Measurements from ENCODE around the gene GFPT1.
"Not testable (repeated sequence)": the region's sequence is repeated elsewhere in the genome, so short reads cannot be mapped to it uniquely, and the experiment has no call there.

Gene GFPT1

DNA sequence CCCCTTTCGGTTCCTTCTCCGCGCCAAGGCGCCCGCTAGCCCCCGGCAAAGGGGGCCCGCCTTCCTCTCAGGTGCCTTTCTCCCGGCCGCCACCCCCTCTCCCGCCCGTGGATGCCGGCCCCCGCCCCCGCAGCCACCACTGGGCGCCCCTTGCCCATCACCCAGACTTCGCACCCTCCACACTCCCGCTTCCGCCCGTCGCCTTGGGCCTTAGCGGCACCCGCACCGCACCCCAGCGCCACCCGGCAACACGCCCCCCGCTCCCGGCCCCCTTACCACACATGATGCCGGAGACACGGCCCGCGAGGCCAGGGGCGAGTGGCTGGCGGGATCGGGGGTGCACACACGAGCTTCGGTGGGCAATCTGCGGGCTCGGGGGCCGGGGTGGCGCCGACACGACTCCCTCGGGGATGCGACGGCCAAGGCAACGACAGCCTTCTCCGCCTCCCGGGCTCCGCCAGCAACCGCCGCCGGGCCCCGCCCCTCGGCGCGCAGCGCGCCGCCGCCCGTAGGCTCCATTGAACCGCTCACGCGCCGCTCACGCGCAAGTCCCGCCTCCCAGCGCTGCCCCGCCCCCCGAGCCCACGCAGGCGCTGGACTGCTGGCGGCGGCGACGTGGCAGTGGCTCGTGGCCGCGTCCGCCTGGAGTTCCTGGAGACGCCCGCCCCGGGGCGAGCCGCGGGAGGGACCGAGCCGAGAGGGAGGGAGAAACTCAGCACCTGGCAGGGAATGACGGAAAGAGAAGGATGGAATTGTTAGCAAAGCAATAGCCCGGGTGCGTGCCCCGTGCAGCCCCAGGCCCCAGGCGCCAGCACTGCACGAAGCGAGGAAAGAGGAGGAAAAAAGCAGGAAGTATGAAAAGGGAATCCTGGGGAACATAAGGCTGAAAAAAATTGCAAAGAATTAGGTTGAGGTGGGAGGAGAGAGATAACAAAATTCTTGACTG, at the start of gene GFPT1:
GFPT1 (minus strand) TSS at position 439 of the 946 bp plus-strand sequence; CDS start at position 283, 156 bp downstream.
- peak; percentile 81 to 93 (median 92) for DNase-seq

DNA sequence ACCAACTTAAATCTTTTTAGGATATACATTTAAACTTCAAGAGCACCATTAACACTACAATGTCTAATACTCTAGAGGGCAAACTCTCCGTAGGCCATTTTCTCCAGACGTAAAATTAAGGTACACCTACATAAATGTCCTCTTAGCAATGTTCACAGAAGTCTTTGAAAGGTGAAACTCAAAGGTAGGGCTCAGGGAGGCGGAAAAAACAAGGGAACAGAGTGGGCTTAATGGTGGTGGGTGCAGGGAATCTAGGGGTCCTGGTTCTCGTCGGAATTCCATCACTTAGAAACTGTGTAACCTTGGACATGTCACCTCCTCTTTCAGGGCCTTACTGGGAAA, 49.5 kb upstream of the GFPT1 start:
- DNase-seq: no peak

DNA sequence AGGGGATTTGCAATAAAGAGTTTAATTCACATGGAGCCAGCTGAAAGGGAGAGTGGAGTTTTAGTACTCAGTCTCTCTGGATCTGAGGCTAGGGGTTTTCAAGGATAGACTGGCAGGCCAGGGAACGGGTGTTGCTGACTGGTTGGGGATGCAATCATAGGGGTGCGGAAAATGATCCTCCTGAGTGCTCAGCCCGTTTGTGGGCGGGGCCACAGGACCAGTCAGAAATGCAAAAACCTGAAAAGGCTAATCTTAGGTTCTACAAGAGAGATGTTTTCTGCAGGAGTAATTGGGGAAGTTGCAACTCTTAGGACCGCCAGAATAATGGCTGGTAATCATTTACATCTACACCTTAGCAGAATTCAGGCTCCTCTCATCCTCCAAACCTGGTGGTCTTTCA, 47.7 kb upstream of the GFPT1 start:
- no peak for DNase-seq

DNA sequence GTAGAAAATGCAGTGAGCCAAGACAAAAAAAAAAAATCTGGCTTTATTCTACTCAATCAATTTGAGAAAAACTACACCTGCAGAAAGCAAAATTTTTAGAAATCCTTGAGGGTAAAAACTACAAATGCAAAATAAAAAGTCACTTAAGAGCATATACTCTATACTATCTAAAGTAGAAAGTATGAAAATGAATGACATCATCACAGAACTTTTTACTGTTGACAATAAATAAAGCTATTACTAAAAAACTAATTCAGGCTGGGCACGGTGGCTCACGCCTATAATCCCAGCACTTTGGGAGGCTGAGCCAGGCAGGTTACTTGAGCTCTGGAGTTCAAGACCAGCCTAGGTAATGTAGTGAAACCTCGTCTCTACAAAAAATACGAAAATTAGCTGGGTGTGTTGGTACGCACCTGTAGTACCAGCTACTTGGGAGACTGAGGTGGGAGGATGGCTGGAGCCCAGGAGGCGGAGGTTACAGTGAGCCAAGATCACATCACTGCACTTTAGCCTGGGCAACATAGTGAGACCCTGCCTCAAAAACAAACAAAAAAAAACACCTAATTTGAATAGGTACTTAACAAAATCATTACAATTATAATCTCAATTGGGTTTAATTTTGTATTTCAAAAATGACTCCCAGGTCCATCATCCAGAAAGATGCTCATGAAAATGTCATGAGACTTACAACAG, 42.6 kb upstream of the GFPT1 start:
- DNase-seq: no peak

DNA sequence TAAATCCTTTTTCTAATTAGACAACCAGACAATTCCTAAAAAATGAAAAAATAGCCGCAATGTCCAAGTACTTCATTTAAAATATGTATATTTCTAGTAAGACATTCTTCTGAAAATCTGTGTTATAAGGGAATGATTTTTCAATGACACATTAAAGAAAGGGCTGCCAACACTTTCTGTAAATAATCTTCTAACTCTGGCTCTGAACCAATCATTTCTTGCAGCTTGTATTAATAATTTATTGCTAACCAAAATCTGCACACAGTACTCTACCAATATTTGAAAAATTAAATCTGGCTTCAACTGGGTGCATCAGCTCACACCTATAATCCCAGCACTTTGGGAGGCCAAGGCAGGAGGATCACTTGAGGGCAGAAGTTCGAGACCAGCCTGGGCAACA, 42.0 kb upstream of the GFPT1 start:
- no peak for DNase-seq

DNA sequence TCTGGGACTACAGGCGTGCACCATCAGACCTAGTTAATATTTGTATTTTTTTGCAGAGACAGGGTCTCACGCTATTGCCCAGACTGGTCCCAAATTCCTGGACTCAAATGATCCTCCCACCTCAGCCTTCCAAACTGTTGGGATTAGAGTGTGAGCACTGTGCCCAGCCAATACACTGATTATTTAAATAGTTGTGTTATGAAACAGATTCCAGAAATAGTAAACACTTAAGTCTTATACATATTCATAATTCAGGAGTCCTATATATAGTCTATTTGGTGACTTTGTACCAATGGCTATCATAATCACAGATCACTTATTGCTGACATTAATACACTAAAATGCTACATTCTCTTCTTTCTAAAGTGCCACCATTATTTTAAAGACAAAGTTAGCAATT, 37.4 kb upstream of the GFPT1 start:
- no peak for DNase-seq

DNA sequence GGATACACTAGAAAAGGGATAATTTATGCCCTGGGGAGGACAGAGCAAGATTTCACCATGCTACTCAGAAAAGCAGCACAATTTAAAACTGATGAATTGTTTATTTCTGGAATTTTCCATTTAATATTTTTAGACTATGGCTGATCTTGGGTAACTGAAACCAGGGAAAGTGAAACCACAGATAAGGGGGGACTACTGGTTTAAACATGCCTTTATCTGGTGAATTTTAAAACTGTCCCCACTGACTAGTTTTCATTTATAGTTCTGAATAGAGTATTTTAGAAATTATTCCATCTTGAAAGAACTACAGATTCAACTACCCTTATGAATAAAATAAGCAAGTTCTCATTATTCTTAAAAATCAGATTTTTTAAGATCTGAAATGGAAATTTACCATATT, 35.2 kb upstream of the GFPT1 start:
- no peak for DNase-seq

DNA sequence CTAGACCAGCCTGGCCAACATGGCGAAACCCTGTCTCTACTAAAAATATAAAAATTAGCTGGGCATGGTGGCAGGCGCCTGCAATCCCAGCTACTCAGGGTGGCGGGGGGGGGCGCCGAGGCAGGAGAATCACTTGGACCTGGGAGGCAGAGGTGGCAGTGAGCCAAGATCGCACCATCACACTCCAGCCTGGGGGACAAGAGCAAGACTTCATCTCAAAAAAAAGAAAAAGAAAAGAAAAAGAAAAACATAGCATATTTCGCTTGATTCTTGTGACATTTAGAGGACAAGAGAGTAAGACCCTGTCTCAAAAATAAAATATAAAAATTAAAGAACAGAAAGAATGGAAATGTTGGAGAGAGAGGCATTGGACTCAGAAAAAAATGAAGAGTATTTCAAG, 32.1 kb upstream of the GFPT1 start:
- DNase-seq: not testable (repeated sequence)

DNA sequence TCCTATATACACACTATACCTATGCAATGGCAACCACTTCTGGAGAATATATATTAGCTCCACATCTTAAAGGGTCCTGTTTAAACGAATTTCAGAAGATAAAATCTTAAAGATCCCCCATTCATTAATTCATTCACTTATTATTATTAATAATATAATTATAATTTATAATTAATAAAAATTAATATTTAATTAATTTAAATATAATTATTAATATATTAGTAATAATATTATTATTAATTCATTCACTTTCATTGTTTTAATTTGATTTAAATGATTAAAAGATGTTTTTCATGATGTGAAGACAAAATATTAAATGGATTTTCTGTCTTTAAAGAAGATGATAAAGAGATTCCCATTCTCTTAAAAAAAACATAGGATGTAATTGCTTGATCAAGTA, 29.1 kb upstream of the GFPT1 start:
- no peak for DNase-seq

DNA sequence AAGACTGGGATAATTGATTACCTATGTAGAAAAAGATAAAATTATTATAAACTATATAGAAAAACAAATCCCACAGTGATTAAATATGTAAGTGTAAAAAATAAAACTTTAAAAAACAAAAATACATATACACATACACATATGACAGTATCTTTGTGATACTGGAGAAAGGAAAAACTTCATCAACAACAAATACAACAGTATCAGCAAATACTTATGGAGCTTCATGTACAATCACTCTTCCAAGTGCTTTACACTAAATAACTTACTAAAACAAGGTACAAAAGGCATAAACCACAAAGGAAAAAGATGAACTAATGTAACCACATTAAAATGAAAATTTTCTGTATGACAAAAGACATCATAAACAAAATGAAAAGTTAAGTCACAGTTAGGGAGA, 24.1 kb upstream of the GFPT1 start:
- no peak for DNase-seq

DNA sequence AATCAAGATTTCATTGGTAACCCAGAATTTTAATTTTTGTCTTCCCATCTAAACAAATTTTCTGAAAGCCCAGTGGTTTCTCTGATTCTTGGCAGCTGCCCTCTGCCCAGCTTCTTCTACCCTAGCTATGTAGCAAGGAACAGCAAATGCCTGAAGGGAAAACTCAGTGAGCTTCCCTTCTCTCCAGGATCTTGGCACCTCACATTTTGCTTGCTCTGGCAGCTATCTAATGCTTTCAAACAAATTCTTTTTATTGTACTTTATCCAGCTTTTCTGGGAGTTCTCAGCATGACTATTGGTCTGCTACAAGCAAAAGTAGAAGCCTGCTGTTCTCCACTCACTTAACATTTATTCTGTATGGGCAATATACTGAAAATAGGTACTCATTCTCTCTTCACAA, 18.3 kb upstream of the GFPT1 start:
- no peak for DNase-seq

DNA sequence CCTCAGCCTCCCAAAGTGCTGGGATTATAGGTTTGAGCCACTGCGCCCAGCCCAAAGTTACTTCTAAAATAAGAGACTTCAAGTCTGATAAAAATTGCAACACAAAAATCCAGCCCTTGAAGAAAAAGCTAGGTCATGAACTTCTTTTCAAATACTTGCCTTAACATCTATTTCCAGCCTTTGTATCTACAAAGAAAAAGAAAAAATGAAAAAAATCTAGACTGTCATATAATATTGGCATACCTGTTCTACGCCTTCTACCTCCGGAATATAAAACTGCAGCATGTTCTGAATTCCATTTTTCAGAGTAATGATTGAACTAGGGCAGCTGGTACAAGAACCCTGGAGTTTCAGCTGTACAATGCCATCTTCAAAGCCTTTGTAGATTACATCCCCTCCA, 13.1 kb upstream of the GFPT1 start:
- DNase-seq: no peak

DNA sequence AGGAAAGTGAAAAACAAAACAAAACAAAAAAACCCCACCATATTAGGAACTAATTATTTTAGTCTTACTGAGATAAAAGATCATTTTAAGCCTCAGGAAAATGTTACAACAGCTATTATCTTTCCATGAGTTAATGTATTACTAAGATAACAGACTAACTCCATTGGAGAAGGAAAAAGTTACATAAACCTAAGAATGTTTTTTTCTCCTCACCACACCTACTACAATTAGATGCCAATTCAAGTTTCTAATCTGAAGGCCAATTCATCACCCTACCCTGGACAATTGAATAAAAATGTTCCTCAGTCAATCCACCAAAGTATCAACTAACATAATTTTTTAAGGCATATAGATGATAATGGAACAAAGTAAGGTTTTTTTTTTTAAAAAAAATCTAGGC, 10.2 kb upstream of the GFPT1 start:
- no peak for DNase-seq

DNA sequence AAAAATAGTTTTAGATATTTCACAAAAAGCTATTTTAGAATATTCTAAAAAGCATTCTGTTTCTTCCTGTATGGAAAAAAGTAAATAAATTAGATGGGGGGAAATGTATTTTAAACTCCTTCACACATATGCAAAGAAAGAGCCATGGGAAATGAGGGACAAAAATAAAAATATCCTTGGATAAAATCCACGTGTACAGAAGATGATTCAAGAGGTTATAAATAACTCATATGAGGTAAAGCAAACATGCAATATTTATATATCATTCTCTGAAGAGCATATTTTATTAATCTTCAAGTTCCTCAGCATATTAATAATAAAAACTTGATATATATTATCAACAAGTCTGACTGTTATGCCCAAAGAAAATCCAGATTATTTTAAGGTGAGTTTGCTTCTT, 8.8 kb upstream of the GFPT1 start:
- DNase-seq: no peak

DNA sequence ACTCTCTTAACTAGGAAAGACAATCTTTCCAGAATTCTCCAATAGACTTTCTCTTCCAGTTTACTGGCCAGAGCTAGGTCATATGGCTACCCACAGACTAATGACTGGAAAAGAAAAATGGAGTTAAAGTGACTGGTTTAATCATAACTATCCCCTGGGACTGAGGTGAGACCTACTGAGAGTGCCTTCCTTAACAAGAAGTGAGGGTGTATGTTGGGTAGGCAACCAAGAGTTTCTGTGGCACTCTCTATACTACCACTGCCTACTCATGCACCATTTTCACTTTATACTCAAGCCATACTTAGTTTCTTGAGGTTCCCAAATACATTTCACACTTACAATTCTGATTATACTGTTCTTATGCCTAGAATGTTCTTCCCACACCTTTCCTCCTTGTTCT, 6.9 kb upstream of the GFPT1 start:
- DNase-seq: no peak

DNA sequence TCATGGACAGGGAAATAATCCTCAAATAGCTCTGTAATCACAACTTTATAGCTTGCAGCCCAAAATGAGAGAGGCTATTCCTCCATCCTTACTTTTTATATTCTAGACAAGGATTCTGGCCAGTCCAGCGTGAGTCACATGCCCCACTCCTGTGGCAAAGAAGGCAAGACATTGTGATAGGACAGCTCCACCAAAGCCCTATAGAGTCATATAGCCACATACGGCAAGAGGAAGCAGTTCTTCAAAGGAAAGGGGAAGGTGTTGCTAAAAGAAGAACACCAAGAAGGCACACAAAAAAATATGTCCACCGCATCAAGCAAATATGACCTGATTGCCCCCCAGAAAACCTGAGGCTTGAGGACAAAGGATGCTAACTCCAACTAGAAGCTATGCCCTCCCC, 3.4 kb upstream of the GFPT1 start:
- no peak for DNase-seq

DNA sequence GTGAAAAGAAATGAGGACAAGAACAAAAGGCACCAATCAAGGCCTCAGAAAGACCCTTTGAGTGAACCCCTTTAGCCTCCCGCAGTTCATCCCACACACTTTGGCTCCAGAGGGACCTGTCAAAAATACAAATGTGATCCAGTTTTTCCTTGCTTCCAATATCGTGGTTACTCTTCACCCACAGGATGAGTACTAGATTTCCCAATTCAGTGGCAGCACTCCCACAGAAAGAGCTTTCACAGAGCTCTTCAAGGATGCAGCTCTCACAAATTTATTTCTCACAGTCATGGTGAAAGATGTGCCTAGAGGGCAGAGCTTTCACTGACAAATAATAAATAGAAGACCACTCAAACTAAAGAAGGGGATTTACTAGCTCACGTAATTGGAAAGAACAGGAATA, 3.0 kb upstream of the GFPT1 start:
- no peak for DNase-seq

DNA sequence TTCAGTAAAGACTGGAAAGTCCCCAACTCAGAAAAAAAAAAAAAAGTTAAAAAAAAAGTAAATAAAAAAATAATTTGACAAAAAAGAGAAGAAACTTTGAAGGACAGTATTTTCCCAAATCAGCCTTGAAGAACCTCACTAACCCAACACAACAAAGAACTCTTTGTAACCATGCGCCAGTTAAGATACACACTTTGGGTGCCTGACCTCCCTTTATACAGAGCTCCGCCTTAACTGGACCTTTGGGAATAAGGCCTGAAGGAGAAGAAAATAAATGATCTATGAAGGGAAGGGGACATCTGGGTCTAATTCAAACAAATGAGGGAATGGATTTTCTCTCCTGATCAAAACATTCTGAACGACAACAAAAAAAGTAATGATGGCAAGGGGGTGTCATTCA, 2.2 kb upstream of the GFPT1 start:
- no peak for DNase-seq

DNA sequence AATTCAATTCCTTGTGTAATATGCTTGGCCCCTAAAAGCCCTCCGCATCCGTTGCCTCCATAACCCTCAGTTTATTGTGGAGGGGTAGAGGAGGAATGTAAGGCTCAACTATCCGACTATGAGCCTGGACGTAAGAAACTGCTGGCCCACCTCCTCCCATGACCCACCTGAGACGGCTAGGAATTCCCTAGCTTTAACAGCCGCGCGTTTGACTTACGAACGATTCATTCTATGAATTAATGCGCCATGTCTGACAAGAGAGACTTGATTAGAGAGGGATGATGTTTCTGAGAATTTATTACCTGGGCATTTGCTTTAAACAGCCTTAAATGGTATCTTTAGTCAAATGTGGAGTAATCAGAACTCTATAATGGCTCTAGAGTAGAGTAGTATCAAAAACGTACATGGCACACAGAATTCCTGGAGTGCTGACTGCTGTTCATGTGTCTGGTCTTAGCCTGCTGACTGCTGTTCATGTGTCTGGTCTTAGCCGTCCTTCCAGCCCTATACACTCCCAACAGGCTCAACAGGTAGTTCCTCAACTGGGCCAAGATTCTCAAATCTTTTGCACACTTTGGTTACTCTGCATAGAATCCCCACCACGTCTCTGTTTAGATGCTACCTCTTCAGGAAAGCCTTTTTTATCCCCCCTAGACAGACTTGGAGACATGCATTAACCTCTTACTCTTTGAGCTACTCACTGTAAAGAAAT, 899 bp upstream of the GFPT1 start:
- no peak for DNase-seq

DNA sequence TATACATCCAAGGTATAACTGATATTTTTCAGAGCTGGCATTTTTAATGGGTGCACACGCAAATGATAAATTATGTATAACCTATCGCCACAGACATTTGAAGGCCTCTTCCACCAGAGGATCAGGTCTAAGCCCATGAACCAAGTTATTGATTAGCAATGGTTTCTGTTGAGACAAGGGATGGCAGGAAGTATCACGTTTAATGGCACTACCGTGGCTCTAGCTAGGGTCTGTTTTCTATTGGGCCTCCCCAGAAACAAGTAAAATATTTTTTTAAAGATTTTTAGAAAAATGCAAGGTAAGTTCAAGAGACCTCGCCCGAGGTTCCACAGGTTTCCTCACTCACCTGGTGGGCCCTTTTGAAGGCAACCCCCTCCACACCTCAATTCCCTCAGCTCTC, 667 bp downstream of the GFPT1 start:
- DNase-seq: no peak

DNA sequence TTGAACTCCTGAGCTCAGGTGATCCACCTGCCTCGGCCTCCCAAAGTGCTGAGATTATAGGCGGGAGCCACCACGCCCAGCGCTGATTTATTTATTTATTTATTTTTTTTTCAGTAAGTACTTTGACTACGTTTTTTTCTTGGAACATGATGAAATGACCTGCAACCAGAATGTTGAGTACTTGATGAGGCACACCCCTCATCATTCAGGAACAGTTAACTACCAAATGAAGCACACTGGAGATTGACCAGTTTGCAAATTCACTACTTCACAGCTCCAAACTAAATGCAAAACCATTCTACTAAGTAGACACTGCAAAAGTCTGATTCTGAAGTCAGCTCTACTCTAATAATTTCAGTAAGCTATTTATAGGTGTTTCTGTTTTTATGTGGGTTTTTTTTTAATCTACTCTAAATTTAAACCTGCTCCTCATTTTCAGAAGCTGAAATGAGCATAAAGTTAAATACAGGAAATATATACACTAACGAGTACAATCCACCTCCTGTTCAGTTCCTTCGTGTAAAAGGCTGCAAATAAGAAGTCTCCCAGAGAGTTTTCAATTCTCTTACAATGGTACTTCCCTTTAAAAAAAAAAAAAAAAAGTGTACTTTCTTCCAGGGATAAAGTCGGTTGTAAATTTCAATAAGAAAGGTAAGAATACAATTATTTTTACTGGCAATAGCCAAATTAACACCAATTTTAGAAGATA, 1.4 kb downstream of the GFPT1 start:
- DNase-seq: no peak

DNA sequence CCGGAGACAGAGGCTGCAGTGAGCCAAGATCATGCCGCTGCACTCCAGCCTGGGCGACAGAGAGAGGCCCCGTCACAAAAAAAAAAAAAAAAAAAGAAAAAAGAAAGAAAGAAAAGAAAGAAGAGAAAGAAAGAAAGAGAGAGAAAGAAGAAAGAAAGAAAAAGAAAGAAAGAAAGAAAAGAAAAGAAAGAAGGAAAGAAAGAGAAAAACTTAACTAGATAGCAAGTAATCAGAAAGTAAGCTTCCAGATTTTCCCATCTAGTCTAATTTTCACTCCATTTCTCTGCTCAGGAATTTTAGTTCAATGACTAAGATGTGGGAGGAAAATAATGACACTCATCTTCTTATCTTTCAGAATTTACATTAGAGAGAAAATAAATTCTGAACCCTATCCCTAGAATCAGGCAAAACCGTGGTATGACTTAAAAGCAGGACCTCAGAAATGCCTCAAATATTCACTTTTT, 2.4 kb downstream of the GFPT1 start:
- no peak for DNase-seq

DNA sequence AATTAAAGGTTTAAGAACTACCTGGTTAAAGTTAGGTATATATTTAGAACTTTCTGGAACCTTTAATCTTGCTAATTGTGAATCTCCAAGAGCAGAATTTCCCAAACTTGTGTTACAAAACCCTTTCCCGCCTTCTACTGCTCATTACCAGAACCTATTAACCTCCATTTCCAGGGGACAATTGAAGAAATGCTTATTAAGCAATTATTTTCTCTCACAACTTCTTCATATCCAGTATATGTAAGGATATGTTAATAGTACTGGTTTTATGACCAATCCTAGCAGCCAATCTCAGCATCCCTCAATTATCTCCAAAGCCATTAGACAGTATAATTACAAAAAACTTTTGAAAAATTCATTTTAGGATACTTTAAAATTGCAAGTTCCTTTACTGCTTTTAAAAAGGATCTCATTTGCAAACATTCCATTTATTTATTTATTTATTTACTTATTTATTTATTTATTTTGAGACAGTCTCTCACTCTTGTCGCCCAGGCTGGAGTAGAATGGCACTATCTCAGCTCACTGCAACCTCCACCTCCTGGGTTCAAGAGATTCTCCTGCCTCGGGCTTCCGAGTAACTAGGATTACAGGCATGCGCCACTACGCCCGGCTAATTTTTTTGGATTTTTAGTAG, 3.7 kb downstream of the GFPT1 start:
- no peak for DNase-seq

All from activated CD4-positive, CD25-positive, alpha-beta regulatory T cell (primary cell).